GM12872 (cell line): Measurements from ENCODE around the gene ASAH2.
A peak's percentile ranks its signal among the peaks of the same experiment; 100 is the strongest.

Source experiments
- CTCF ChIP-seq: IDR thresholded peaks from 3 replicates; pipeline ENCODE4 v1.5.1; 2011; ENCODE audit warnings: low read depth, mild to moderate bottlenecking, low read length, moderate library complexity; ENCODE audit not compliant: insufficient read depth

ASAH2 gene

DNA sequence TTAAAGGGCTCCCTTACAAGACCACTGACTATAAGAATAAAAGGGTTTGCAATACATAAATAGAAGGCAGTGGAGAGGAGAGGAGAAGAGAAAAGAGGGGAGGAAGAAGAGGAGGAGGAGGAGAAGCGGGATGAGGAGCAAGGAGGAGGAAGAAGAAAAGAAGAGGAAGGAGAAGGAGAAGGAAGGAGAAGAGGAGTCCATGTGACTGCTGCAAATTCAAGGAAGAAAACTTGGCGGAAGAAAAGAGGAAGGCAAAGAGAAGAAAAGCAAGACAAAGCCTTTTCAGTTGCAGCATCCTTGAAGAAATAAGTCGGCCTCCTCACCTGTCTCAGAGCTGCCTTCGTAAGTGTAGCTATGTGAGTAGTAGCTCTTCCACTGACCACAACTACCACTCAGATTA, 22.6 kb downstream of the ASAH2 start:
- TF ChIP-seq CTCF = no peak

DNA sequence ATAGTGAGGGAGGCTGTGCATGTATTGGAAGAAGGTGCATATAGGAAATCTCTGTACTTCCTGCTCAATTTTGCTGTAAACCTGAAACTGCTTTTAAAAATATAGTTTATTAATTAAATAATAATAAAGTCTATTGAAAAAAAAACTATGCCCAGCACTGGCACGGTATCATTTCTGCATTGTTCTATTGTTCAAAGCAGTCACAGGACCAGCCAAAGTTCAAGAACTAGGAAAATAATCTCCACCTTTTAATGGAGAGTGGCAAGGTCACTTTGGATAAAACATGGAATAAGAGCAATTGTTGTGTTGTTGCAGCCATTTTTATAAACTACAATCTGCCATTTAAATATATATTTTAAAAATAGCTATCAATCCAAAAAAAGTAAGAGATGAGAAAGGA, 24.7 kb downstream of the ASAH2 start:
- TF ChIP-seq CTCF = no peak

GRCh38 chr10:50224330-50224952, 26.9 kb downstream of the ASAH2 start:
- TF ChIP-seq CTCF = peak; percentile 69

DNA sequence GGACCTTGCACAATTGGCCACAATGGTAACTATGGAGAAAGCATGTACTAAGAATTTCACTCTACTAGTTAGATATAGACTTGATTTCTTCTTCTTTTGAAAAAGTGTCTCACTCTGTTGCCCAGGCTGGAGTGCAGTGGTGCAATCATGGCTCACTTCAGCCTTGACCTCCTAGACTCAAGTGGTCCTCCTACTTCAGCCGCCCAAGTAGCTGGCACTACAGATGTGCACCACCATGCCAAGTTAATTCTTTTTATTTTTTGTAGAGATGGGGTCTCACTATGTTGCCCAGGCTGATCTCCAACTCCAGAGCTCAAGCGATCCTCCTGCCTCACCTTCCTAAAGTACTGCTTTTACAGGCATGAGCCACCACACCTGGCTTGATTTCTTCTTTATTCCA, 29.1 kb downstream of the ASAH2 start:
- TF ChIP-seq CTCF = no peak

DNA sequence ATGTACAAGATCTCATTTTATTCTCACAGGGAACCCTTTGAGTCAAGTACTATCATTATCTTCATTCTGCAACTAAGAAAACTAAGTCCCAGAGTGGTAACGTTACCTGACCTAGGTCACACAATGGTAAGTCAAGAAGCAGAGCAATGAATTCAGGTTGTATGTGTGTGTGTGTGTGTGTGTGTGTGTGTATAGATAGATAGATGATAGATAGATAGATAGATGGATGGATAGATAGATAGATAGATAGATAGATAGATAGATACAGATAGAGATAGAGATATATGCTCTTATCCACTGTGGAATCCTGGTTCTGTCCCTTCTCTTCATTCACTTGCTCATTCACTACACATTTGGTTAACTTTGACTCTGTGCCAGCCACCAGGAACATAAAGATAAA, 29.8 kb downstream of the ASAH2 start:
- no peak for TF ChIP-seq CTCF

DNA sequence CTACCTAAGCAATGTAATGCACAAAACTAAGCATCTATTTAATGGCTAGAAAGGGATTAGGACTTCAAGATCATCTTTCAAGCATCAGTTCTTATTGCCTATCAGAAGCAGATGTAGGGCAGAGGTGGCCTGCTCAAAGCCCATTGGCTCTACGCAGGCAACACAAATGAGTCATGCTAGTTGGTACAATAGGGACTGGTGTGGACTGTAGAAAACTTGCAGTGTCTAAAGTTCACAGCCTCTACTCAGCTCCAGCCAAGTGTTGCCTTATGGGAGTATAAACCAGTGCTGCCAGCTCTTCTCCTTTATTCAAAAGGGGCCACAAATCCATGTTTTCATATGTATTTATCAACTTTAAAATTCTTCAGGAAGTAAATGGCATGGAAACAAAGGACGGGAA, 31.7 kb downstream of the ASAH2 start:
- no peak for TF ChIP-seq CTCF

DNA sequence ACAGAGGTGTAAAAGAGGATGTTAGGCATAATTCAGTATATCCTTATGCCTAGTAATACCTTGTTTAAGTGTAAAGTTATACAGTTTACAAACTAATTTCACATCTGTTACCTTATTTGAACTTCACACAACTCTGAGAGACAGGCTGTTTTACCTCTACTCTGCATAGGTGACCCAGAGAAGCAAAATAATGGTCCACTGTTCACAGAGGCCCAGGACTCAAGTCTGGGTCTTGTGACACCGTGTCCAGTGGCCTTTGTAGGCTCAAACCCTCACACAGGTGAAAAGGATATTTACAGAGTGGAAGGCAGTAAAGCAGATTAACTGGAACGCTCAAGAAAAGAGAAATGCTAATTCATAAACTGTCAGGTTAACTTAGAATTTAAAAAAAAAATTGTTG, 32.1 kb downstream of the ASAH2 start:
- TF ChIP-seq CTCF = no peak

DNA sequence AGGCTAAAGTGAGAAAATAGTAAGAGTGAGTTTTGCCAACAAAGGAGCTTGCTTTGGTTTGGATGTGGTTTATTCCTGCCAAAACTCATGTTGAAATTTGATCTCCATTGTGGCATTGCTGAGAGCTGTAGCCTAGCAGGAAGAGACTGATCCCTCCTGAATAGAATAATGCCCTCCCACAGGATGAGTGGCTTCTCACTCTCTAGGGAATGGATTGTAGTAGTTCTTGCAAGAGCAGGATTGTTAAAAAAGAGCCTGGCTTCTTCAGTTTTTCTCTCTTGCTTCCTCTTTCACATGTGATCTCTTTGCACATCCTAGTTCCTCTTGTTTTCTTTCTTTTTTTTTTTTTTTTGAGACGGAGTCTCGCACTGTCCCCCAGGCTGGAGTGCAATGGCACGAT, 34.4 kb downstream of the ASAH2 start:
- no peak for TF ChIP-seq CTCF
